Psoas muscle (tissue), 8 donors: ENCODE results near the gene CHRNB1. TPM values are rescaled to one million over a fixed set of nuclear protein-coding genes. Genes with fewer than 3 reads are reported as not detected.
"Not testable (repeated sequence)": the region's sequence is repeated elsewhere in the genome, so short reads cannot be mapped to it uniquely, and the experiment has no call there.

Experiments used
- ATAC-seq, 4 donors: fragments of 200-7000 bp; cut with Tn5 transposase; one replicate each; pipeline ENCODE4 v1.9.1; 2020; ENCODE audit warnings: moderate library complexity in 3 of 4, mild to moderate bottlenecking in 2 of 4
- DNase-seq, 2 donors: peaks; one replicate each; pipeline ENCODE4 v3.0.0-alpha.2; 2020
- H3K27ac ChIP-seq: fragments of 200-600 bp; one replicate; pipeline ENCODE4 v1.8.0; 2022
- H3K27me3 ChIP-seq, 3 donors: fragments of 200-600 bp in 1 of 3; one replicate each; pipeline versions ENCODE4 v1.6.1 to v1.8.0; 2013 to 2022; ENCODE audit warnings: low read length in 2 of 3, mild to moderate bottlenecking in 2 of 3, moderate library complexity in 1 of 3; ENCODE audit not compliant: insufficient read depth in 3 of 3
- H3K36me3 ChIP-seq, 2 donors: fragments of 200-600 bp in 1 of 2; one replicate each; pipeline versions ENCODE4 v1.6.1 to v1.8.0; 2013 to 2022; ENCODE audit warnings: low read depth in 1 of 2, mild to moderate bottlenecking in 1 of 2, moderate library complexity in 1 of 2; ENCODE audit not compliant: insufficient read depth in 1 of 2
- H3K4me1 ChIP-seq: fragments of 200-600 bp; one replicate; pipeline ENCODE4 v1.8.0; 2022
- H3K4me3 ChIP-seq: fragments of 200-600 bp; one replicate; pipeline ENCODE4 v1.8.0; 2022; ENCODE audit warnings: mild to moderate bottlenecking
- H3K9me3 ChIP-seq: fragments of 200-600 bp; one replicate; pipeline ENCODE4 v1.8.0; 2022
- CTCF ChIP-seq: fragments of 200-600 bp; IDR thresholded peaks from one replicate; pipeline ENCODE4 v1.8.0; 2022; ENCODE audit warnings: antibody characterized with exemption
- WGBS, 3 donors: extraction: QIAGEN DNeasy Blood & Tissue Kit; methylation state at CpG; one replicate each; pipeline versions ENCODE4 v1.1.6 to v1.1.7; 2013; 5-methylcytosine and 5-hydroxymethylcytosine counted together
- intact Hi-C, 2 donors: fragments of 100-400 bp; cut with DNase I; formaldehyde crosslinking; loops; one replicate each; pipeline versions ENCODE4 v1.11.0 to v1.14.2; 2022
- polyA plus RNA-seq, 3 donors: library from polyadenylated mRNA; stranded (reverse); fragments of 200-250 nt; gene quantifications; one replicate each; pipeline ENCODE4 v1.2.3, GENCODE V29; 2013
- total RNA-seq, 4 donors: library from RNA; stranded (reverse); fragmentation: NEBNext Ultra II Directional in 2 of 4; extraction: Animal tissue kit (Norgen Biotek cat#: 25700) in 2 of 4; gene quantifications; one replicate each; pipeline versions ENCODE4 v1.2.1 to v1.2.4, GENCODE V29; 2021 to 2023
- donor health status: healthy with polysubstance abuse.
- donor health status: DM: no; HTN: no; CAD: no; lungs with moderate emphysema.
- donor health status: Bipolar disorder and iron deficiency.
- donor health status: healthy.
- donor health status: DM: yes; HTN: yes; CAD: no.
- donor health status: DM: no; HTN: no; CAD: no.
- donor health status: DM: no; HTN: no; CAD: no.
- donor health status: DM: yes; HTN: yes; CAD: no.

Gene CHRNB1
- total and polyA plus RNA-seq, 7 donors: 73.0 to 190 (median 118) TPM

DNA sequence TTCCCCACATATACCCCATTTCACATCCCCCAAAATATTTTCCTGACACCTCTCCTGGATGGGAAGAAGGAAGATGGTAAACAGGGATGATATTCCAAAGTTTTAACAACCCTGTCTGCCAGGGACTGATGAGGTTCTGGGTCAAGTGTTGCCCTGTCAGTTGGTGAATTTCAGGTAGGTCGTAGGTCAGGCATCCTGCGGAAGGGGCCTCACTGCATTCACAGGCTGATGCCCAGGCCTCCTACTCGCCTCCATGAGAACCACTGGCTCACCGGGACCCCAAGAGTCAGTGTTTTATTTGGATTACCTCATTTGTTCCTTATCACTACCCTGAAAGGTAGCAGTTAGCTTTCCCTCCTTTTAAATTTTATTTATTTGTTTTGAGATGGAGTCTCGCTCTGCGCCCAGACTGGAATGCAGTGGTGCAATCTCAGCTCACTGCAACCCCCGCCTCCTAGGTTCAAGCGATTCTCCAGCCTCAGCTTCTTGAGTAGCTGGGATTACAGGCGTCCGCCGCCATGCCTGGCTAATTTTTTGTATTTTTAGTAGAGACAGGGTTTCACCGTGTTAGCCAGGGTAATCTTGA lies 24.0 kb downstream of the CHRNB1 start:
- TF ChIP-seq CTCF: no peak
- no peaks in the 10 kb centered on the region for H3K9me3 ChIP-seq
- H3K4me3 ChIP-seq: no peak overlapping the region
- ATAC-seq (no peak), DNase-seq (no peak)
- peaks cover 0 to 24% of the 10 kb centered on the region in 2 donors for H3K36me3 ChIP-seq
- no peak overlapping the region for H3K27ac ChIP-seq
- intact Hi-C loops: no loop called here
- no peaks in the 10 kb centered on the region for H3K27me3 ChIP-seq
- WGBS, 3 donors: 69 to 86% (median 76%) methylated on average over 12 of the region's 12 CpGs
- peaks cover 37% of the 10 kb centered on the region for H3K4me1 ChIP-seq

DNA sequence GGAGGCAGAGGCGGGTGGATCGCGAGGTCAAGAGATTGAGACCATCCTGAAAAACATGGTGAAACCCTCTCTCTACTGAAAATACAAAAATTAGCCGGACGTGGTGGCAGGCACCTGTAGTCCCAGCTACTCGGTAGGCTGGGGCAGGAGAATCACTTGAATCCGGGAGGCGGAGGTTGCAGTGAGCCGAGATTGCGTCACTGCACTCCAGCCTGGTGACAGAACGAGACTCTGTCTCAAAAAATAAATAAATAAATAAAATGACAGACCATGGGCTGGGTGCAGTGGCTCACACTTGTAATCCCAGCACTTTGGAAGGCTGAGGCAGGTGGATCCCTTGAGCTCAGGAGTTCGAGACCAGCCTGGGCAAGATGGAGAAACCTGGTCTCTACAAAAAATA lies 25.0 kb downstream of the CHRNB1 start:
- intact Hi-C loops, H3K4me3 ChIP-seq, H3K27me3 ChIP-seq, H3K9me3 ChIP-seq, ATAC-seq, DNase-seq: not testable (repeated sequence)
- Histone ChIP-seq H3K27ac (peak overlapping the region; percentile 30), H3K36me3 (peaks cover 0 to 17% of the 10 kb centered on the region in 2 donors), H3K4me1 (peaks cover 43% of the 10 kb centered on the region)
- 91 to 92% (median 91%) methylated on average over 12 of the region's 12 CpGs for WGBS, 3 donors

GRCh38 chr17:7470457-7470973 lies 25.7 kb downstream of the CHRNB1 start:
- H3K4me3 ChIP-seq, ATAC-seq, intact Hi-C loops, DNase-seq, H3K27me3 ChIP-seq, H3K9me3 ChIP-seq: not testable (repeated sequence)
- Histone ChIP-seq H3K27ac (peak overlapping the region; percentile 30), H3K36me3 (peaks cover 0 to 12% of the 10 kb centered on the region in 2 donors), H3K4me1 (peaks cover 50% of the 10 kb centered on the region)
- 56 to 73% (median 59%) methylated on average over 8 of the region's 8 CpGs for WGBS, 3 donors

DNA sequence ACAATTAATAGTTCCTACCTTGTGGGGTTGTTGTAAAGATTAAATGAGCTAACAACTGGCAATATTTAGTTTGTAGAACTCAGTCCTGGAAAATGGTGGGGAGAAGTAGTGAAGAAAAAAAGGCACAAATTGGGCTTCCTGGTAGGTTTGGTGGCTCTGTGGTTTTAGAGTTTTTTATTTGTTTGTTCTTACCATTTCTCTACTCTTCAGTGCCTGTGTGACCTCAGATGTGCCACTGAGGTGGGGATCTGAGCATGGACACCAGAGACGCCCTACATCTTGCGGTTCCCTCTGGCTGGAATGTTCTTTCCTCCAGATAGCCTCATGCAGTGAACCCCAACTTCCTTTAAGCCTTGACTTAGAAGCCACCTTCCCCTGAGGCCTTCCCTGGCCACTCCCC lies 26.9 kb downstream of the CHRNB1 start:
- DNase-seq: no peak
- Histone ChIP-seq H3K36me3 (no peaks in the 10 kb centered on the region), H3K4me3 (no peak overlapping the region), H3K27me3 (no peaks in the 10 kb centered on the region), H3K4me1 (peaks cover 54% of the 10 kb centered on the region), H3K9me3 (no peaks in the 10 kb centered on the region), H3K27ac (peak overlapping the region; percentile 30)
- intact Hi-C loops: no loop called here
- 75 to 84% (median 77%) methylated on average over 2 of the region's 2 CpGs for WGBS, 3 donors
- TF ChIP-seq CTCF: no peak
- no peak for ATAC-seq

- H3K9me3 ChIP-seq, DNase-seq, H3K4me3 ChIP-seq, ATAC-seq, H3K27me3 ChIP-seq, H3K36me3 ChIP-seq, intact Hi-C loops: not testable (repeated sequence)
- Histone ChIP-seq H3K27ac (peak overlapping the region; percentile 99), H3K4me1 (peaks cover 59% of the 10 kb centered on the region)
- 47 to 73% (median 50%) methylated on average over 8 of the region's 8 CpGs for WGBS, 3 donors
These were observed 29.9 kb downstream of the CHRNB1 start for GRCh38 chr17:7474767-7475166.

DNA sequence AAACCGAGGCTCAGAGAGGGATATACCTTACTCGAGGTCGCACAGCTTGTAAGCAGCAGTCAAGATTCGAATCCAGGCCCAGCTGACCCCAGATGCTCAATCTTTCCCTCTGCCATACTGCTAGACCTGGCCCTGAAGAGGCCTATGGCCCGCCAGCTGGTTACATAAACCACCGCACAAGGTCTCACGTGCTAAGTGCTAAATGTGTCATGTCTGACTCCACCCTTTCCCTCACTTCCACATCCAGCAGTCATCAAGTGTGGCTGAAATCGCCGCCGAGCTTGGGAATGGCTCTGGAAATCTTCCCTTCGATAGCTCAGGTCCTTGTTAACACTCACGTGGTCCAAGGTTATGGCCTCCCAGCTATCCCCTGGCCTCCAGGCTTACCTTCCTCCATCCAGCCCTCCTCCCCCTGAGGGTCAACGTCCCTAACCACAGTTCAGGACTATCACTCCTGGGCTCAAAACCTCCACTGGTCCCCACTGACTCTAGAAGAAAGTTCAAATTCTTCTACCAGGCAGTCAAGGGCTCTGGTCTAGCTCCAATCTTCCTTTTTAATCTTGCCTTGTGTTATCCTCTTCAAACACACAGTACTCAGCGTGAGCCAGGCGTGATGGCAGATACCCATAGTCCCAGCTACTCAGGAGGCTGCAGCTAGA lies 31.0 kb downstream of the CHRNB1 start:
- intact Hi-C loops: no loop called here
- peaks cover 58% of the 10 kb centered on the region for H3K4me1 ChIP-seq

More for the DNA sequence above, 31.0 kb downstream of the CHRNB1 start:
- no peaks in the 10 kb centered on the region for H3K9me3 ChIP-seq
- peak; percentile 61 to 81 for DNase-seq
- no peak for TF ChIP-seq CTCF
- ATAC-seq: peak; percentile 56 to 78 (median 70)
- H3K27ac ChIP-seq: peak overlapping the region; percentile 99
- H3K4me3 ChIP-seq: peak overlapping the region; percentile 97
- no peaks in the 10 kb centered on the region for H3K27me3 ChIP-seq
- whole genome bisulfite sequencing, 3 donors: 34 to 41% (median 37%) methylated on average over 15 of the region's 15 CpGs
- H3K36me3 ChIP-seq: no peaks in the 10 kb centered on the region
